WTC11 (cell line): Measurements from ENCODE around the gene C12orf43.

Experiments
- ATF3 ChIP-seq: sonication (generic); formaldehyde crosslinking; conservative IDR thresholded peaks from 2 replicates; pipeline ENCODE4 v1.8.1; 2022; ENCODE audit warnings: mild to moderate bottlenecking, missing genetic modification reagents
- CDX4 ChIP-seq: fragments of 250-450 bp; sonication (Bioruptor Pico); IDR thresholded peaks from 2 replicates; pipeline ENCODE4 v1.9.0; 2021; ENCODE audit warnings: moderate library complexity, mild to moderate bottlenecking, inconsistent platforms, borderline replicate concordance
- CTCF ChIP-seq: fragments of 200-600 bp; IDR thresholded peaks from 2 replicates; pipeline ENCODE4 v1.8.0; 2022; ENCODE audit warnings: antibody characterized with exemption
- E2F5 ChIP-seq: sonication (generic); formaldehyde crosslinking; IDR thresholded peaks from 2 replicates; pipeline ENCODE4 v1.8.1; 2022; ENCODE audit warnings: mild to moderate bottlenecking, moderate library complexity, missing genetic modification reagents
- ETV6 ChIP-seq: sonication (generic); formaldehyde crosslinking; IDR thresholded peaks from 2 replicates; pipeline ENCODE4 v1.8.1; 2022; ENCODE audit warnings: mild to moderate bottlenecking, missing genetic modification reagents
- HMGXB4 ChIP-seq: sonication (generic); formaldehyde crosslinking; IDR thresholded peaks from 2 replicates; pipeline ENCODE4 v1.8.1; 2023; ENCODE audit warnings: mild to moderate bottlenecking, moderate library complexity, missing genetic modification reagents
- IRF1 ChIP-seq: sonication (generic); formaldehyde crosslinking; IDR thresholded peaks from 2 replicates; pipeline ENCODE4 v1.8.0; 2023; ENCODE audit warnings: missing genetic modification reagents
- JUN ChIP-seq: sonication (generic); formaldehyde crosslinking; IDR thresholded peaks from 2 replicates; pipeline ENCODE4 v1.8.0; 2023; ENCODE audit warnings: mild to moderate bottlenecking, missing genetic modification reagents
- MAX ChIP-seq: sonication (generic); formaldehyde crosslinking; IDR thresholded peaks from 2 replicates; pipeline ENCODE4 v1.8.0; 2022; ENCODE audit warnings: mild to moderate bottlenecking, missing genetic modification reagents
- NR2C2 ChIP-seq: sonication (generic); formaldehyde crosslinking; IDR thresholded peaks from 2 replicates; pipeline ENCODE4 v1.8.0; 2022; ENCODE audit warnings: mild to moderate bottlenecking, missing genetic modification reagents
- SP1 ChIP-seq: sonication (generic); formaldehyde crosslinking; conservative IDR thresholded peaks from 2 replicates; pipeline ENCODE4 v1.8.1; 2022; ENCODE audit warnings: missing genetic modification reagents
- USF2 ChIP-seq: sonication (generic); formaldehyde crosslinking; IDR thresholded peaks from 2 replicates; pipeline ENCODE4 v1.8.1; 2023; ENCODE audit warnings: mild to moderate bottlenecking, missing genetic modification reagents, moderate library complexity
- ZNF423 ChIP-seq: fragments of 250-450 bp; sonication (Bioruptor Pico); IDR thresholded peaks from 2 replicates; pipeline ENCODE4 v2.1.2; 2022; ENCODE audit warnings: mild to moderate bottlenecking, moderate library complexity

GRCh38 chr12:120979220-120979861 is 36.9 kb downstream of the C12orf43 start:
- no peak for TF ChIP-seq CDX4 (CRISPR knock-in tag)
- no peak for TF ChIP-seq CTCF
- no peak for TF ChIP-seq SP1 (CRISPR knock-in tag)
- TF ChIP-seq E2F5 (CRISPR knock-in tag), result no peak
- no peak for TF ChIP-seq ZNF423 (CRISPR knock-in tag)
- no peak for TF ChIP-seq ETV6 (CRISPR knock-in tag)
- no peak for TF ChIP-seq IRF1 (CRISPR knock-in tag)
- TF ChIP-seq USF2, result no peak
- no peak for TF ChIP-seq MAX (CRISPR knock-in tag)
- TF ChIP-seq NR2C2, result no peak
- TF ChIP-seq ATF3, result no peak
- no peak for TF ChIP-seq JUN (CRISPR knock-in tag)
- no peak for TF ChIP-seq HMGXB4
